Measurements from ENCODE around the gene ZNF91.
"Not testable (repeated sequence)": the region's sequence is repeated elsewhere in the genome, so short reads cannot be mapped to it uniquely, and the experiment has no call there.

Gene ZNF91

DNA sequence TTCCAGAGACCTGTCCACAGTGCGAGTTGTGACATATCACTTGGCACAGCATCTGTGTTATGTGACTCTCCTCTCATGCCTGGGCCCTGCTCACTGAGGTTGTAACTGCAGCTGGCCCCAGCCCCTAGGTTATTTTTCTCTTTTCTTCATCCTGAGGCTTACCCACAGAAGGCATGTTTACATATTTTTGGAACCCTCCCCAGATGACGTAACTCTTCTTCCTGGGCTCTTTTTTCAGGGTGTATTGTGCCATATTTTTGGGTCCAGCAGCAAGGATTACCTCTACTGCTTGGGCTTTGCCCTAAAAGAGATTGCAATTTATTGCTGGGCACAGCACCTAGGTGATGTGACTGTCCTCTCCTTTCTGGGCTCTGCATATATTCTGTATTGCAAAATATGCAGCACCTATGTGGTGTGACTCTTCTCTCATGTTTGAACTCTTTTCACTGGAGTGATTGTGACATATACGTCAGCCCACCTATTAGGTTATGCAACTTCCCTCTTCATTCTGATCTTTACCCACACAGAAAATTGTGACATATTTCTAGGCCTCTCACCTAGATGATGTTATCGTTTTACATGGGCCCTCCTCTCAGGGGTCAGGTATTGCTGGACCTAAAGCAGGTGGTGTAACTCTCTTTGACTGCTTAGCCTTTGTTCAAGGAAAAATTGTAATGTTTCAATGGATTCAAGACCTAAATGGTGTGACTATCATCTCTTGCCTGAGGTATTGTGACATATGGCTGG is 80.6 kb downstream of the ZNF91 start:
- no peak for DNase-seq

DNA sequence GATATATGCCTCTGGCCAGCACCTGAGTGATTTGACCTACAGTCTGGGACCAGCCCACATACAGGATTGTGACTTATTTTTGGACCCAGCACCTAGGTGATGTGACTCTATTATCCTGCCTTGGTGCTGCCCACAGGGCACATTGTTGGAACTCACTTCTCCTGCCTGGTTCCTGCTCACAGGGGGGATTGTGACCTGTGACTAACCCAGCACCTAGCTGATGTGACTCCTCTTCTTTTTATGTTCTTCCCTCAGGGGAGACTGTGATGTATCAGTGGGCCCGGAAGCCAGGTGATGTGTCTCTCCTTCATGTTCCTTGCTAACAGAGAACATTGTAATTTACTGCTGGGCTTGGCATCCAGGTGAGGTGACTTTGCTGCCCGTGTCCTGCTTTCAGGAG is 82.1 kb downstream of the ZNF91 start:
- no peak for DNase-seq

DNA sequence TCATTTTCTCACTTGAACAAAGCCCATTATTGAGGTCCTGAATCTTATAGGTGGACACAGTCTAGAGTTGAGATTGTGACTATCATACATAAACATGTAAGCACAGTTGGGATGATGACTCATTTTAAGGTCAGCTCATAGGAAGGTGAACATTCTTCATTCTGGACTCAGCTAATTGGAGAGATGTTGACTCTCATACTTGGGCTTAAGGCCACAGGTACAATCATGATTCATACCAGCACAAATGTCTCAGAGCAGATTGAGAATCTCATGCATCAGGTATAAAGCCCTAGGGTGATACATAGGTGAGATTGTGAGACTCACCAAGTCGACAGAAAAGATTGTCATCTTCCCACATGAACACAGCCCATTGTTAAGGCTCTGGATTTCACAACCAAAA is 82.8 kb downstream of the ZNF91 start:
- no peak for DNase-seq

DNA sequence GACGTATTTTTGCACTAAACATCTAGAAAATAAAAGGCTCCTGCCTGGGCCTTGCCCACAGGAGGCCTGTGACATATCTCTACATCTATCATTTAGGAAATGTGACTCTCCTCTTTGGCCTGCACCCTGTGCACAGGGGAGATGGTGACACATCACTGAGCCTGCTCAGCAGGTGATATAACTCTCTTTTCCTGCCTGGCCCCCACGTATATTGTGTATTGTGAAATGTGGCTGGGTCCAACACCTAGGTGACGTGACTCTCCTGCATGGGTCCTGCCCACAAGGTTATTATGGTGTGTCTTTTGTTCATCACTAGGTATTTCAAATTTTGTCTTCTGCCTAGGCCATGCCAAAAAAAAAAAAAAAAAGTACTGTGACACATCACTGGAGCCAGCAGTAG is 83.7 kb downstream of the ZNF91 start:
- DNase-seq = no peak

DNA sequence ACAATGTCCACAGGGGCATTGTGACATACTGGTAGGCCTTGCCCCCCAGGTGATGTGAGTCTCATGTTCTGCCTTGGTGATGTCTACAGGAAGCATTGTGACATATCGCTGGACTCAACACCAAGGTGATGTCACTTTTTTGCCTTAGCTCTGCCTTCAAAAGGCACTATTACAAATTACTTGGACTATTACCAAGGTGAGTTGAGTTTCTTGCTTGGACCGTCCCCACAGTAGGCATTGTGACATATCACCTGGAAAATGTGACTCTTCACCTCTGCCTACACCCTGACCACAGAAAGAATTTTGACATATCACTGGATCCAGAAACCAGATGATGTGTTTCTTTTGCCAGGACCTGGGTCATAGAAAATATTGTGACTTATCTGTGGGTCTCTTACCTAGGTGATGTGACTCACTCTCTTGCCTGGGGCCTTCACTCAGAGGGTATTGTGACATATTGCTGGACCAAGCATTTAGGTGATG is 84.5 kb downstream of the ZNF91 start:
- DNase-seq = no peak

DNA sequence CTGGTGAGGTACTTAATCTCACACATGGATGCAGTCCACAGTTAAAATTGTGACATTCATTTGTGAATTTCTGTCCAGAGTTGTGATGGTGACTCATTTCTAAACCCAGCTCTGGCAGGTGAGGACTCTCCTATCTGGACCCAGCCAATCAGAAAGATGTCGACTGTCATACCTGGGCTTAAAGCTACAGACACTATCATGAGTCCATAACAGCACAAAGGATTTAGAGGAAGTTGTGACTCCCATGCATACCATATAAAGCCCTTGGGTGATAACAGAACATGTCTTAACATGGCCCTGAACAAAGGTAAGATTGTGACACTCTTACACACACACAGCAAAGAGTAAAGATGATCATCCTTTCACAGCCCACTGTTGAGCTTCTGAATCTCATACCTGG is 85.3 kb downstream of the ZNF91 start:
- DNase-seq = no peak

DNA sequence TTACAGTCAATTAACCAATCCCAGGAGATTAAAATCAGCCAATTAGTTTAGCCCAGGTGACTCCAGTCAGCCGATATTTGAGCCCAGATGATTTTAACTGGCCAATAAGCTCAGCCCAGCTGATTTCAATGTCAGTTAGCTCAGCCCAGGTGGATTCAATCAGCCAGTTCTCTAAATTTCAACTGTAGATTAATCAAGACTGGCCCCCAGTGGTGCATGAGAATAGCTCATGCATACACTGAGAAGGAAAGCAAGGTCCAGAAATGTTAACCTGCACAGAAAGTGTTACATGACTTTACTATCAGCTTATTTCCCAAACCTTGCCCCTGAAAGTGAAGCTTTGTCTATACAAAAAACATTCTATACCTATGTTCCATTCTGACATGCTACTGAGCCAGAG is 89.7 kb downstream of the ZNF91 start:
- no peak for DNase-seq

DNA sequence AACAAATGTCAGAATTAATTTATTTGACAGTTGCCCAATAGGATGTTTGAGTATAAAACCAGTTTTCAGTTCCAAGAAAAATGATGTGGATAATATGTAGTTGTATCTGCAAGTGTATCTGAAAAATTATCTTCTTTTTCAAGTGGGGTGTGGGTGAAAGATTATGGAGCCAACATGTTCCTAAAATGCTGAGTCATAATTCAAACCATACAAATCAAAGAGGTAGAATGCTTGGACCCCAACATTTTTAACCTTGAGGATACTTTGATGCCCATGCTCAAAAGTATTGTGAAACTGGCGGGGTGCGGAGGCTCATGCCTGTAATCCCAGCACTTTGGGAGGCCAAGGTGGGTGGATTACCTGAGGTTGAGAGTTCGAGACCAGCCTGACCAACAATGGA is 91.0 kb downstream of the ZNF91 start:
- DNase-seq = no peak

DNA sequence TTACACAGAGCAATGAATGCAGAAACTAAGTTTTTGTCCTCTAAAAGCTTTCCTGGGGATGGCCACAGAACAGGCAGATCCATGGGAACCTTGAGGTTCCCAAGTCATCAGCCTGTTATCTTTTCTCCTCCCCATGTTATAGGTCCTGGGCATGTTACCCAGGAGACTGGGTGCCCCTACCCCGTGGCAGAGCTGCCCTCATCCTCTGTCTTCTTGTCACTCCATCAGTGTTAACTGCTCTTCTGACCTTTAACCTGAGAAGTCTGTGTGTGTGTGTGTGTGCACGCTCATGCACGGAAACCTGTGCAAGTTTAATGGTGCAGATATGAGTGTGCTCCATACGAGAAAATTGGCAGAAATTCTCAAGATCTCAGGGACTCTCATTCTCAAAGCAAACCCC is 101.1 kb downstream of the ZNF91 start:
- no peak for DNase-seq

DNA sequence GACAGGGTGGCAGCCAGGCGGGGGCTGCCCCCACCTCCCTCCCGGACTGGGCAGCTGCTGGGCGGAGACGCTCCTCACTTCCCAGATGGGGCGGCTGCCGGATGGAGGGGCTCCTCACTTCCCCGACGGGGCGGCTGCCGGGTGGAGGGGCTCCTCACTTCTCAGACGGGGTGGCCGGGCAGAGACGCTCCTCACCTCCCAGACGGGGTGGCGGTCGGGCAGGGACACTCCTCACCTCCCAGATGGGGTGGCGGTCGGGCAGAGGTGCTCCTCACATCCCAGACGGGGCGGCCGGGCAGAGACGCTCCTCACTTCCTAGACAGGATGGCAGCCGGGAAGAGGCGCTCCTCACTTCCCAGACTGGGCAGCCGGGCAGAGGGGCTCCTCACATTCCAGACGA is 105.3 kb downstream of the ZNF91 start:
- not testable (repeated sequence) for DNase-seq

Measured in stimulated activated CD8-positive, alpha-beta memory T cell treated with anti-CD3 and anti-CD28 coated beads, Interleukin-4, amount 100 ng/mL, for 48 hours (primary cell).